Mesothelial cell of epicardium (in vitro differentiated cells): ENCODE data around the gene HBZ. TPM values are rescaled to one million over a fixed set of nuclear protein-coding genes. Genes with fewer than 3 reads are reported as not detected.
A peak's percentile ranks its signal among the peaks of the same experiment; 100 is the strongest.

Experiments
- DNase-seq, 2 experiments: peaks; one replicate each; pipeline ENCODE4 v3.0.0; 2021; ENCODE audit warnings: low spot score in 2 of 2; ENCODE audit not compliant: unreplicated experiment in 2 of 2
- H3K27ac Mint-ChIP-seq: 2 replicates; pipeline ENCODE4 v1.8.0; 2021; ENCODE audit warnings: mixed read lengths
- H3K27me3 Mint-ChIP-seq: 2 replicates; pipeline ENCODE4 v1.8.0; 2021; ENCODE audit warnings: low read depth, mixed read lengths
- H3K36me3 Mint-ChIP-seq: 2 replicates; pipeline ENCODE4 v1.8.0; 2021; ENCODE audit warnings: mixed read lengths
- H3K4me1 Mint-ChIP-seq: 2 replicates; pipeline ENCODE4 v1.8.0; 2021; ENCODE audit warnings: mixed read lengths
- H3K4me3 Mint-ChIP-seq: 2 replicates; pipeline ENCODE4 v1.8.0; 2021; ENCODE audit warnings: mild to moderate bottlenecking, moderate library complexity, mixed read lengths
- H3K9me3 Mint-ChIP-seq: 2 replicates; pipeline ENCODE4 v1.8.0; 2021; ENCODE audit warnings: mixed read lengths
- CTCF ChIP-seq: fragments of 200-600 bp; sonication (generic); IDR thresholded peaks from one replicate; pipeline ENCODE4 v1.5.0; 2021; ENCODE audit warnings: antibody characterized with exemption; ENCODE audit not compliant: unreplicated experiment
- total RNA-seq: library from RNA; stranded (reverse); gene quantifications from 3 replicates; pipeline ENCODE4 v1.2.1, GENCODE V29; 2021

Gene HBZ
- total RNA-seq, 1 donor from 2014 or later = not detected

GRCh38 chr16:164827-165538 lies 12.5 kb downstream of the HBZ start:
- Mint-ChIP-seq H3K9me3 (no peaks in the 10 kb centered on the region), H3K4me1 (no peaks in the 10 kb centered on the region), H3K36me3 (no peaks in the 10 kb centered on the region), H3K27ac (no peak overlapping the region), H3K4me3 (peak overlapping the region; percentile 15), H3K27me3 (peaks cover 75% of the 10 kb centered on the region)
- no peak for DNase-seq
- no peak for TF ChIP-seq CTCF

- Mint-ChIP-seq H3K9me3 (no peaks in the 10 kb centered on the region), H3K4me3 (peak within 1 kb of the TSS; percentile 15), H3K27me3 (peaks cover 81% of the 10 kb centered on the region), H3K36me3 (no peaks in the 10 kb centered on the region), H3K27ac (no peak within 1 kb of the TSS), H3K4me1 (no peaks in the 10 kb centered on the region)
- TF ChIP-seq CTCF = no peak
- no peak for DNase-seq
These were observed 13.3 kb downstream of the HBZ start, which contains the start of gene HBM for GRCh38 chr16:165539-166374. HBM (plus strand) TSS chr16:165978; CDS start chr16:165998, 20 bp downstream.

- TF ChIP-seq CTCF = no peak
- Mint-ChIP-seq H3K9me3 (no peaks in the 10 kb centered on the region), H3K4me1 (no peaks in the 10 kb centered on the region), H3K36me3 (no peaks in the 10 kb centered on the region), H3K4me3 (peak overlapping the region; percentile 34), H3K27me3 (peaks cover 80% of the 10 kb centered on the region), H3K27ac (no peak overlapping the region)
- DNase-seq = no peak
These were observed 14.1 kb downstream of the HBZ start for GRCh38 chr16:166375-167121.

GRCh38 chr16:167122-167690 lies 14.8 kb downstream of the HBZ start:
- no peak overlapping the region for H3K27ac Mint-ChIP-seq
- no peak for DNase-seq
- peak overlapping the region; percentile 34 for H3K4me3 Mint-ChIP-seq
- TF ChIP-seq CTCF = no peak
- H3K36me3 Mint-ChIP-seq = no peaks in the 10 kb centered on the region
- H3K27me3 Mint-ChIP-seq = peaks cover 80% of the 10 kb centered on the region
- H3K9me3 Mint-ChIP-seq = no peaks in the 10 kb centered on the region
- no peaks in the 10 kb centered on the region for H3K4me1 Mint-ChIP-seq

GRCh38 chr16:168424-168823 lies 16.0 kb downstream of the HBZ start:
- Mint-ChIP-seq H3K9me3 (no peaks in the 10 kb centered on the region), H3K4me3 (no peak overlapping the region), H3K4me1 (no peaks in the 10 kb centered on the region), H3K27me3 (peaks cover 74% of the 10 kb centered on the region), H3K36me3 (no peaks in the 10 kb centered on the region), H3K27ac (no peak overlapping the region)
- no peak for DNase-seq
- no peak for TF ChIP-seq CTCF
